GM18861 (cell line): Measurements from ENCODE around the gene PPM1M.
A peak's percentile ranks its signal among the peaks of the same experiment; 100 is the strongest.

Experiments
- ATAC-seq: cut with Tn5 transposase; IDR thresholded peaks from one replicate; pipeline ENCODE4 v1.9.1; 2021; ENCODE audit not compliant: unreplicated experiment

PPM1M gene, protein sequence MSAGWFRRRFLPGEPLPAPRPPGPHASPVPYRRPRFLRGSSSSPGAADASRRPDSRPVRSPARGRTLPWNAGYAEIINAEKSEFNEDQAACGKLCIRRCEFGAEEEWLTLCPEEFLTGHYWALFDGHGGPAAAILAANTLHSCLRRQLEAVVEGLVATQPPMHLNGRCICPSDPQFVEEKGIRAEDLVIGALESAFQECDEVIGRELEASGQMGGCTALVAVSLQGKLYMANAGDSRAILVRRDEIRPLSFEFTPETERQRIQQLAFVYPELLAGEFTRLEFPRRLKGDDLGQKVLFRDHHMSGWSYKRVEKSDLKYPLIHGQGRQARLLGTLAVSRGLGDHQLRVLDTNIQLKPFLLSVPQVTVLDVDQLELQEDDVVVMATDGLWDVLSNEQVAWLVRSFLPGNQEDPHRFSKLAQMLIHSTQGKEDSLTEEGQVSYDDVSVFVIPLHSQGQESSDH

GRCh38 chr3:52245322-52246263 lies at the start of gene PPM1M:
Gene PPM1M, plus strand, starts transcription at chr3:52245759. Its CDS starts 66 bp downstream, at chr3:52245825.
- no peak for ATAC-seq

GRCh38 chr3:52195823-52196331 lies 49.7 kb upstream of the PPM1M start:
- ATAC-seq, result no peak

- no peak for ATAC-seq
These were observed 48.6 kb upstream of the PPM1M start for GRCh38 chr3:52196977-52197376.

DNA sequence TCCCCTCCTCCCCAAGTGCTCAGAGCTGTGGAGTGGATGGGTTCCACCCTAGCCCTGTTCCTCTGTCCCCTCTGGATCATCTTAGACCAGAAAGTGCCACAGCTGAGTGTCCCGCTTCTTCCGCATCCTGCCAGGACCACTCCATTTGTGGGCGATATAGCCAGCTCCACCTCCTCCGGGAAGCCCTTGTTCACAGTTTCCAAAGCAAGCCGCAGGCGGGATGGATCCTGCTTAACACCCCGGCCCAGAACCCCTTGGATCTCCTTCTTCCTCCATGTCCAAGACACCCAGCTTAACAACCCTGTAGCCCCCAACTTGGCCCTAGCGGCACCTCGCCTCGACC lies 48.1 kb upstream of the PPM1M start:
- no peak for ATAC-seq

- ATAC-seq, result peak; percentile 73
These were observed 47.5 kb upstream of the PPM1M start, which contains the start of gene ALAS1 for GRCh38 chr3:52197842-52198625. Gene ALAS1, plus strand, starts transcription at chr3:52198160. Its CDS starts 1,082 bp downstream, at chr3:52199242.

- ATAC-seq, result no peak
These were observed 46.6 kb upstream of the PPM1M start for GRCh38 chr3:52198643-52199608.

- no peak for ATAC-seq
These were observed 44.4 kb upstream of the PPM1M start for GRCh38 chr3:52200981-52201679.

- no peak for ATAC-seq
These were observed 43.0 kb upstream of the PPM1M start for GRCh38 chr3:52202384-52203077.

DNA sequence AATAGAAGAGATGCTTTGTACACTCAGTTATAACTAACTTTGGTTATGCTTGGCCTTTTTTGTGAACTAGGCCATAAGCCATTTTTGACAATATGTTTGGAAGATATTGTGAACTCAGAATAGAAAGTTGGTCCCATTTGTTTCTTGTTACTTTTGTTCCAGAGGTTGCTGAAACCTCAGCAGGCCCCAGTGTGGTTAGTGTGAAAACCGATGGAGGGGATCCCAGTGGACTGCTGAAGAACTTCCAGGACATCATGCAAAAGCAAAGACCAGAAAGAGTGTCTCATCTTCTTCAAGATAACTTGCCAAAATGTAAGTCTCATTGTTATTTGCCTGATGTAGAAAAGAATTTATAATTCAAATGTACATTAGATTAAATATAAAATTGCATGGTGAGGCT lies 41.9 kb upstream of the PPM1M start:
- ATAC-seq, result no peak

GRCh38 chr3:52204337-52205073 lies 41.1 kb upstream of the PPM1M start:
- ATAC-seq, result no peak

- no peak for ATAC-seq
These were observed 39.7 kb upstream of the PPM1M start for GRCh38 chr3:52205727-52206372.

DNA sequence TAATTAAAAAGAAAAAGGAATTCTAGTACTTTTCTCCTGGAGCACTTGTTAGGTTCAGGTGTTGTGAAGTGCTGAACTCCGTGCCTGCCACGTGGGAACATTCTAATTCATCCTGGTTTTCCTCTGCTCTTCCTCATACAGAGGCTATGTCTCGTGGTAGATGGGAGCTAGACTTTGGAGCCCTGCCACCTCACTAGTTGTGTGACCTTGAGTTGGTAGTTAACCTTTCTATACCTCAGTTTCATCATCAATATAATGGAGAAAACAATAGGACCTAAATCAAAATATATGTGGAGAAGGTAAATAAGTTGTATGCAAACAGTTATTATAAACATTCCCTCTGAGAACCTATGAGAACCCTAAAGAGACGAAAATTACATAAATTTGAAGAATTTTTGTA lies 37.0 kb upstream of the PPM1M start:
- no peak for ATAC-seq

DNA sequence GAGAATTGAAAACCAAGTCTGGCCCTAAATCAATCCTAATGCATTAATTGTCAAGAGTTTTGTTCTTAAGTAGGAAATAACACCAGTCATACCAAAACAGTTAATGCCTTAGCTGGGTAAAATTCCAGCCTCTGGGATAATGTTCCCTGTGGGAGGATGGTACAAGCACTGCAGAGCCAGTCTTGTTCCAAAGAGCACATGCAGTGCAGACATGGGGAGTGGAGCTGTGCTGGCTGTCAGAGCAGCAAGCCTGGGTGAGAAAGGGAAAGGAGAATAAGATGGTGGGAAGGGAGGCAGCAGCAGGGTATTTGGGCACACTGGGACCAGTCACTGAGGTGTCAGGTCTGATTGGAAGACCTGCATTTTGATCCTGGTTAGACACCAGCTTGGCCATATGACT lies 35.5 kb upstream of the PPM1M start:
- ATAC-seq, result no peak

GRCh38 chr3:52210550-52211046 lies 35.0 kb upstream of the PPM1M start:
- no peak for ATAC-seq

DNA sequence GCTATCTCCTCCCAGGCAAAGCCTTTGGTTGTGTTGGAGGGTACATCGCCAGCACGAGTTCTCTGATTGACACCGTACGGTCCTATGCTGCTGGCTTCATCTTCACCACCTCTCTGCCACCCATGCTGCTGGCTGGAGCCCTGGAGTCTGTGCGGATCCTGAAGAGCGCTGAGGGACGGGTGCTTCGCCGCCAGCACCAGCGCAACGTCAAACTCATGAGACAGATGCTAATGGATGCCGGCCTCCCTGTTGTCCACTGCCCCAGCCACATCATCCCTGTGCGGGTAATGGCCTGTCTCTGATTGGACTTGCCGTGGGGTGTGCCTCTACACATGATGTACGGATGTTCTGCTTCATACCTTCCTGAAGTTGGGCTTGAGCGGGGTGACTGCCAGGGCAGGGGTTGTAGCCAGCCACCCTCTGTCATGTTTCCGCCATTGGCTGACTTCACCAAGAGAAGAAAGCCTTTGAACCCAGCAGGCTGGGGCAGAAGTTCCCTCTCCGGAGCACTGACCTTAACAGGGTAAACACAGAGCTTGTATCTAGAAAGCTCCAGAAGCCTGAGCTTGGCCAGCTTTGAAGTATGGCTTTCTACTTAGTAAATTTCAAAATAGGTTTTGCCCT lies 34.2 kb upstream of the PPM1M start:
- no peak for ATAC-seq

- no peak for ATAC-seq
These were observed 32.6 kb upstream of the PPM1M start for GRCh38 chr3:52213005-52213404.

DNA sequence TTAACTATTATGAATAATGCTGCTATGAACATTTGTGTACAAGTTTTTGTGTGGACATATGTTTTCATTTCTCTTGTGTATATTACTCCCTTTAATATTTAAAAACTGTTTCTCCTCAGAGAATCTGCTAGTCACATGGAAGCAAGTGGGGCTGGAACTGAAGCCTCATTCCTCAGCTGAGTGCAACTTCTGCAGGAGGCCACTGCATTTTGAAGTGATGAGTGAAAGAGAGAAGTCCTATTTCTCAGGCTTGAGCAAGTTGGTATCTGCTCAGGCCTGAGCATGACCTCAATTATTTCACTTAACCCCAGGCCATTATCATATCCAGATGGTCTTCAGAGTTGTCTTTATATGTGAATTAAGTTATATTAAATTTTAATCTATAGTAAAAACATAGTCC lies 31.7 kb upstream of the PPM1M start:
- ATAC-seq, result no peak
